GM18861 (cell line): ENCODE measurements around the gene ARIH2.
A peak's percentile ranks its signal among the peaks of the same experiment; 100 is the strongest.
"Not testable (repeated sequence)": the region's sequence is repeated elsewhere in the genome, so short reads cannot be mapped to it uniquely, and the experiment has no call there.

Source experiments
- ATAC-seq: cut with Tn5 transposase; IDR thresholded peaks from one replicate; pipeline ENCODE4 v1.9.1; 2021; ENCODE audit not compliant: unreplicated experiment

ARIH2 gene

DNA sequence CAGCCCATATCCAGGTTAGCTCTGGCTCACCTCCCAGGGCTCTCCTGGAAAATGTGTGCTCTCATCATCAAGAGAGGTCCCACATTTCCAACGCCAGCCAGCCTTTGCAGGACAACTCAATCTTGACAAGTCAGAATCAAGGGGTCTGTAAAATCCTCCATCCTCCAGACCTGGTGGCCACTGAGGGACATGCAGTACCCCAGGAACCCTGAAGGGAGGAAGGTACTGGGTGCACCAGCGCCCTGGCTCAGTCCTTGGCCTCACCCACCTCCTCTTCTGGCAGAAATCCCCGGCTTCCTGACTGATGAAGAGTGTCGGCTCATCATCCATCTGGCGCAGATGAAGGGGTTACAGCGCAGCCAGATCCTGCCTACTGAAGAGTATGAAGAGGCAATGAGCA, 82.5 kb downstream of the ARIH2 start:
- ATAC-seq, result no peak

DNA sequence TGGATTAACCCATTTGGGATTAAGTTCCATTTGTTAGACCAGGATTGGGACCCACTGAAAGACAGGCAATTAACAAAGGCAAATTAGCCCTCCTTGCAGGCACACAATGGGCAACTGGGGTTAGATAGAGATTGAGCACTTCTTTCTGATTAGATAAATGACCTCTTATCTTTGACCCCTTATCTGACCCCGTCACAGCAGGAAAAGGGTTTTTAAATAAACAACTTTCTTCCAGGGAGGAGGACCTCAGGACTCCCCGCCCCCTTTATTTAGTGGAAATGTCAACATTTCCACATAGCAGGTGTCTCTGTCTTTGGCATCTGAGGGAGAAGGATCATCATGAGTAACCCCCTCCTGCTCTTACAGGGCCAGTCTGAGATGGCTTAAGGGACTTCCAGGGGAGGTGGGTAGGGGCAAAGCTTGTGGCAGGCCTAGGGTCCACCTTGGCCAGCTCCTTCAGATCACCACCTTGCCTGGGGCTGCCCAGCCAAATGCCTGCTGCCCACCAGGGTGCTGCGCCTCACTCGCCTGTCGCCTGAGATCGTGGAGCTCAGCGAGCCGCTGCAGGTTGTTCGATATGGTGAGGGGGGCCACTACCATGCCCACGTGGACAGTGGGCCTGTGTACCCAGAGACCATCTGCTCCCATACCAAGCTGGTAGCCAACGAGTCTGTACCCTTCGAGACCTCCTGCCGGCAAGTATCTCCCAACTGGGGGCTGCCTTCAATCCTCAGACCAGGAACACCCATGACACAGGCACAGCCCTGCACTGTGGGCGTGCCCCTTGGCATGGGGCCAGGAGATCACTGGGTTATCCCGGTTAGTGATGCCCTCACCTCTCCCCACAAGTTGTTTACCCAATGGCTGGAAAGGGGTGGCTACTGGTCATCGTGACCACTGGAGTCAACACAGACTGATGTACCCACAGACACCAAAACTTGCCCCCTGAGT, 86.0 kb downstream of the ARIH2 start:
- ATAC-seq, result no peak

DNA sequence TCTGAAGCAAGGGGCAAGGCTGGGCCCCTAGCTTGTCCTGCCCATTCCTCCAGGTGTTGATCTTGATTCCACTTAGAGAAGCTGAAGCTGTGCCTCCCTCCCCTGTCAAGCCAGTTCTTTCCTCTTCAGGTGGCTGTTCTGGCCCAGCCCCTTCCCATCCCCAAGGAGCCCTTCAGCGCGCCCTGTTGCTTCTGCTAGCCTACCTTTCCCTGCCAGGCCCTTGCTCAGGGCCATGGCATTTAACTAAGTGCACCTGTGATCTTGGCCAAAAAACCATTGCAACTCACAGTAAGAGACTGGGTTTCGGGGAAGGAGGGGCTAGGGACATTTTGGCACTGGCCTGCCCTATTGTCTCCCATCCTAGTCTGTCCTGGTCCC, 86.7 kb downstream of the ARIH2 start:
- ATAC-seq, result no peak

DNA sequence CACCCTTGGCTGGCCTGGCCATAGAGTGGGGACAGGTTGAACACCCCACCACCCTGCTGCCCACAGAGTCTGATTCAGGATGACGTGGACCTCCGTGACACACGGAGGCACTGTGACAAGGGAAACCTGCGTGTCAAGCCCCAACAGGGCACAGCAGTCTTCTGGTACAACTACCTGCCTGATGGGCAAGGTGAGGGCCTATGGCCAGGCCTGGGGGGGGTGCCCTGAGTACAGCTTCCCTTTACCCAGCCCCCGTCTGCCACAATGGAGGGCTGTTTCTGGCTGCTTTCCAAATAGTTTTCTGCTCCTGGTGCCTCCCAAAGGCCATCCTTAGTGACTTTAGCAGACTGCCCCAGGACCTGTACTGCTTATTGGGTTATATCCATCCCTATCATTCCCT, 87.4 kb downstream of the ARIH2 start:
- no peak for ATAC-seq

DNA sequence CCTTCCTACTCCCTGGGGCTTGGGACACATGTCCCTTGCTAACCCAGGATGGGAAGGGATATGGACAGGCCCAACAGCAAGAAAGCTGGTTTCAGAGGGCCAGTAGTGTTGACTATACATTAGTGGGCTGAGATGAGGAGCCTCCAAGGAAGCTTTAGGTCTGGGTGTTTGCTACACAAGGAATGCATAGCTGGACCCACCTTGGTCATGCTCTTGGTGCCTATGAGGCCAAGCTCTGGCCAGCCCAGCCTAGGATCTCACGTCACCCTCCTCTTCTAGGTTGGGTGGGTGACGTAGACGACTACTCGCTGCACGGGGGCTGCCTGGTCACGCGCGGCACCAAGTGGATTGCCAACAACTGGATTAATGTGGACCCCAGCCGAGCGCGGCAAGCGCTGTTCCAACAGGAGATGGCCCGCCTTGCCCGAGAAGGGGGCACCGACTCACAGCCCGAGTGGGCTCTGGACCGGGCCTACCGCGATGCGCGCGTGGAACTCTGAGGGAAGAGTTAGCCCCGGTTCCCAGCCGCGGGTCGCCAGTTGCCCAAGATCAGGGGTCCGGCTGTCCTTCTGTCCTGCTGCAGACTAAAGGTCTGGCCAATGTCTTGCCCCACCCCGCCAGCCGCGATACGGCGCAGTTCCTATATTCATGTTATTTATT, 87.9 kb downstream of the ARIH2 start:
- ATAC-seq, result no peak

DNA sequence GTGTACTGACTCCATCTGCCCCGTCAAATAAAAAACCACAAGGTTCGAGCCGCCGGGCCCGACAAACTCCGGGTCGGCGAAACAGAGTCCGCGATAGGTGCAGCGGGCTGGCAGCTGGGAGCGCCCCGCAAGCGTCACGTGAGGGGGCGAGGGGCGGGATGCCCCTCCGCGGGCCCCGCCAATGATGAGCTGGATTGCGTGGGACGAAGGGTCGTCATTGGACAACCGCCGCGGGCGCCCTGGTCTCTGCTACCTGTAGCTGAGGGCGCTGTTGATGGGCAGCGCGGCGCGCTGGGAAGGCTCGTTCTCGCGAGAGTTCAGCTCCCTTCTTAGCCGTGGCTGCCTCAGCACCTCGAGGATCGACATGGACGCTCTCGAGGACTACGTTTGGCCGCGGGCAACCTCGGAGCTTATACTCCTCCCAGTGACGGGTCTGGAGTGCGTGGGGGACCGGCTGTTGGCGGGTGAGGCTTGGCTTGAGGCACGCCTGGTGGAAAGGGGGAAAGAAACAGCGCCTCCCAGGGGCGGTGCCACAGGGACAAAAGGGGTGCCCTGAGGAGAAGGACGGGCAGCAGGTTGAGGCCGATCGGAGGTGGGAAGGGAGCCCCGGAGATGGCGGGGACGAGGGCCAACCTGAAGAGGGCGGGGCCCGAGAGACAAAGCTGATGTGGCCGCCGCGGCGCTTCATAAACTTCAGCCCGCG, 88.6 kb downstream of the ARIH2 start, which contains the start of gene WDR6:
Gene WDR6 (plus strand): TSS at position 324 of the 703 bp plus-strand sequence. CDS start 41 bp downstream, at position 365.
- peak; percentile 85 for ATAC-seq

DNA sequence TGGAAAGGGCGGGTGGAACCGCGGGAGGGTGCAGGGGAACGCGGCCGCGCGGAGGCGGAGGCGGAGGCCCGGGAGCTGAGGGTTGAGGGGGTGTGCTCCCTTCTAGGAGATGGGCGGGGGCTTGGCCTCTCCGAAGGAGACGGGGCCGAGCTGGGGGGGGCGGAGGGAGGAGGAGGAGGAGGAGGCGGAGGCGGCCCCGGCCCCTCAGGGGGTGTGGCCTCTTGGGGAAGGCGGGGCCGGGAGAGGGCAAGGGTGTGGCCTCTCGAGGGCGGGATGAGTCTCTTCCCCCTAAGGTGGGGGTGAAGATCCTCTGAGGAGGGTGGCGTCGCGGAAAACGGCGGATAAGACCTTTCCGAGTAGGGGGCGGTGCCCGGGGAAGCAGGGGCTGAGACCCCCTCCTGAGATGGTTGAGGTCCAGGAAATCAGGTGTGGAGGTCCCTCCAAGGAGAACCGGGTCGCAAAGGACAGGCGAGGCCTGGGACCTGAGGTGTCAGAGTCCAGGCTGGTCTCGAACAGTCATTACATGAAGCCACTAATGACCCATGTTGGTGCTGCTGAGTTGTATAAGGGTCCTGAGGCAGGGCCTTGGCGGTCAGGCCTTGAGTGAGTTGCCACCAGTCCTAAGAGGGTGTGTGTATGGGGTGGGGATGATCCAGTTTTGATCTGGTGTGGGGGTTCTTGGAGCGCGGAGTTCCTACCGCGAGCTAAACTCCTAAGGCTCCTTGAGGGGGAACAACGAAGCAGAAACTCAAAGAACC, 89.3 kb downstream of the ARIH2 start:
- no peak for ATAC-seq

DNA sequence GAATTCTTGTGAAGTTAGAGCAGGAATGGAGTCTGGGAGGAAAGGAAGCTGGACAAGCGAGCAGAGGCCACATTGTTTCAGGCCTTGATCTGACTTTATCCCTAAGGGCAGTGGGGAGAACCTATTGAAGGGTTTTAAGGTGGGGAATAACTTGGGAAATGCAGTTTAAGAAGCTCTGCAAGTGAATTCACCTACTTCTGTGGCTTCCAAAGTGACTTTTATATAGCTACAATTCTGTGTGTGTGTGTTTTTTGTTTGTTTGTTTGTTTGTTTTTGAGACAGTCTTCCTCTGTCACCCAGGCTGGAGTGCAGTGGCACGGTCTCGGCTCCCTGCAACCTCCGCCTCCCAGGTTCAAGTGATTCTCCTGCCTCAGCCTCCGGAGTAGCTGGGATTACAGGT, 90.0 kb downstream of the ARIH2 start:
- not testable (repeated sequence) for ATAC-seq

DNA sequence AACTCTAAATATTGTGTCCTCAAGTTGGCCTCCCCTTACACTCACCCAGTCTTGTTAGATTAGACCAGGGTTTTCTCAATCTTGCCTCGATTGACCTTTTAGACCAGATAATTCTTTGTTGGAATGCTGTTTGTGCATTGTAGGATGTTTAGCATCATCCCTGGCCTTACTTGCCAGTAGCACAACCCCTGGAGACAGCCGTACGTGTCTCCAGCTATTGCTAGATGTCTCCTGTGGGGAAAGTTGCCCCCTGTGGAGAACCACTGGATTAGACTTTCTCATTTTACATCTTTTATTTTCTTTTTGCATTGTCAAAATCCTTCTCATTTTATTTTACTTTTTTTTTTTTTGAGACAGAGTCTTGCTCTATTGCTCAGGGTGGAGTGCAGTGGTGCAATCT, 90.8 kb downstream of the ARIH2 start:
- ATAC-seq, result no peak

DNA sequence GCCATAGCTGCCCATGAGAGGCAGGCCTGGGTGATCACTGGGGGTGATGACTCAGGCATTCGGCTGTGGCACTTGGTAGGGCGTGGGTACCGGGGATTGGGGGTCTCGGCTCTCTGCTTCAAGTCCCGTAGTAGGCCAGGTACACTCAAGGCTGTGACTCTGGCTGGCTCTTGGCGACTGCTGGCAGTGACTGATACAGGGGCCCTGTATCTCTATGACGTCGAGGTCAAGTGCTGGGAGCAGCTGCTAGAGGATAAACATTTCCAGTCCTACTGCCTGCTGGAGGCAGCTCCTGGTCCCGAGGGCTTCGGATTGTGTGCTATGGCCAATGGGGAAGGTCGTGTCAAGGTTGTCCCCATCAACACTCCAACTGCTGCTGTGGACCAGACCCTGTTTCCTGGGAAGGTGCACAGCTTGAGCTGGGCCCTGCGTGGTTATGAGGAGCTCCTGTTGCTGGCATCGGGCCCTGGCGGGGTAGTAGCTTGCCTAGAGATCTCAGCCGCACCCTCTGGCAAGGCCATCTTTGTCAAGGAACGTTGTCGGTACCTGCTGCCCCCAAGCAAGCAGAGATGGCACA, 93.9 kb downstream of the ARIH2 start:
- no peak for ATAC-seq

DNA sequence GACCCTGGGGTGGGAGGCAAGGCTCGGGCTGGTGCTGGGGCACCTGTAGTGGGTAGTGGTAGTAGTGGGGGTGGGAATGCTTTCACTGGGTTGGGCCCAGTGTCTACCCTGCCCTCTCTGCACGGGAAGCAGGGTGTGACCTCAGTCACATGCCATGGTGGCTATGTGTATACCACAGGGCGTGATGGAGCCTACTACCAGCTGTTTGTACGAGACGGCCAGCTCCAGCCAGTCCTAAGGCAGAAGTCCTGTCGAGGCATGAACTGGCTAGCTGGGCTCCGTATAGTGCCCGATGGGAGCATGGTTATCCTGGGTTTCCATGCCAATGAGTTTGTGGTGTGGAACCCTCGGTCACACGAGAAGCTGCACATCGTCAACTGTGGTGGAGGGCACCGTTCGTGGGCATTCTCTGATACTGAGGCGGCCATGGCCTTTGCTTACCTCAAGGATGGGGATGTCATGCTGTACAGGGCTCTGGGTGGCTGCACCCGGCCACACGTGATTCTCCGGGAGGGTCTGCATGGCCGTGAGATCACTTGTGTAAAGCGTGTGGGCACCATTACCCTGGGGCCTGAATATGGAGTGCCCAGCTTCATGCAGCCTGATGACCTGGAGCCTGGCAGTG, 94.6 kb downstream of the ARIH2 start:
- ATAC-seq, result no peak

DNA sequence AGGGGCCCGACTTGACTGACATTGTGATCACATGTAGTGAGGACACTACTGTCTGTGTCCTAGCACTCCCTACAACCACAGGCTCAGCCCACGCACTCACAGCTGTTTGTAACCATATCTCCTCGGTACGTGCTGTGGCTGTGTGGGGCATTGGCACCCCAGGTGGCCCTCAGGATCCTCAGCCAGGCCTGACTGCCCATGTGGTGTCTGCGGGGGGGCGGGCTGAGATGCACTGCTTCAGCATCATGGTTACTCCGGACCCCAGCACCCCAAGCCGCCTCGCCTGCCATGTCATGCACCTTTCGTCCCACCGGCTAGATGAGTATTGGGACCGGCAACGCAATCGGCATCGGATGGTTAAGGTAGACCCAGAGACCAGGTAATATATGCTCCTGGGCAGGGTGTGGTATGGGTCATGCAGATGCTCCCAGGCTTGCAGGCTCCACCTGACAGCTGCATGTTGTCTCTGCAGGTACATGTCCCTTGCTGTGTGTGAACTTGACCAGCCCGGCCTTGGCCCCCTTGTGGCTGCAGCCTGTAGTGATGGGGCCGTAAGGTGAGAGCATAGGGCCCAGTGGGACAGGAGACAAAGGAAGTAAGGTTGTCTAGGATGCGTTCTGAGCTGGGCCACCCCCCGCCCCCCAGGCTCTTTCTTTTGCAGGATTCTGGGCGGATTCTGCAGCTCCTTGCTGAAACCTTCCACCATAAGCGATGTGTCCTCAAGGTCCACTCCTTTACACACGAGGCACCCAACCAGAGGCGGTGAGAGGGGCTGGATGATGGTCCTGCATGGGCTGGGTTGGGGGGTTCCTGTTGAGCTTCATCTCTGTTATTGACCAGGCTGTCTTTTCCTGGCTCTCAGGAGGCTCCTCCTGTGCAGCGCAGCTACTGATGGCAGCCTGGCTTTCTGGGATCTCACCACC, 95.4 kb downstream of the ARIH2 start:
- ATAC-seq, result no peak

DNA sequence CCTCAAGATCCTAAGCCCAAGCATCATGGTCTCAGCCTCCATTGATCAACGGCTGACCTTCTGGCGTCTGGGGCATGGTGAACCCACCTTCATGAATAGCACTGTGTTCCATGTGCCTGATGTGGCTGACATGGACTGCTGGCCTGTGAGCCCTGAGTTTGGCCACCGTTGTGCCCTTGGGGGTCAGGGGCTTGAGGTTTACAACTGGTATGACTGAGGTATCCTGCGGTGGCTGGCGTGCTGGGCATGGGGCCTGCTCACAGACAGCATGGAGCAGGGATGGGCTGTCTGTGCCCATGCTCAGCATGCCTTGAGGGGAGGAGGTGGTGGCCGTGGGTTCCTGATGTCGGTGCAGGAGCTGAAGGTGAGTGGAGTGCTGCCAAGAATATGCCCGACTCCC, 96.4 kb downstream of the ARIH2 start:
- no peak for ATAC-seq

DNA sequence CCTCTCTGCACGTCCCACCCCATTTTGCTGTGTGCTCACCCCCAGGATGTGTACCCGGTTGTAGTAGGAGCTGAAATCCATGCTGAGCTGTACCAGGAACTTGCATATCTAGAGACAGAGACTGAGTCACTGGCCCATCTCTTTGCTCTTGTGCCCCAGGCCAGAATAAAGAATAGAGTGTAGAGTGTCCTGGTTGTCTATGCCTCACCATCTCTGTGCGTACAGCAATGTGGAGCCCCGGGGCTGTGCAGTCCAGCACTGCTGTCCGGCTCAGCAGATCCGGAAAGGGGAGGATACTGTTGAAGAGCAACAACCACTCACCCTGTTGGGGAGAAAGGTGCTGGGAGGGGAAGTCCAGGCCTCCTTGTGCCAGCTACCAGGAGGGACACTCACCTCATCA, 97.1 kb downstream of the ARIH2 start:
- no peak for ATAC-seq

DNA sequence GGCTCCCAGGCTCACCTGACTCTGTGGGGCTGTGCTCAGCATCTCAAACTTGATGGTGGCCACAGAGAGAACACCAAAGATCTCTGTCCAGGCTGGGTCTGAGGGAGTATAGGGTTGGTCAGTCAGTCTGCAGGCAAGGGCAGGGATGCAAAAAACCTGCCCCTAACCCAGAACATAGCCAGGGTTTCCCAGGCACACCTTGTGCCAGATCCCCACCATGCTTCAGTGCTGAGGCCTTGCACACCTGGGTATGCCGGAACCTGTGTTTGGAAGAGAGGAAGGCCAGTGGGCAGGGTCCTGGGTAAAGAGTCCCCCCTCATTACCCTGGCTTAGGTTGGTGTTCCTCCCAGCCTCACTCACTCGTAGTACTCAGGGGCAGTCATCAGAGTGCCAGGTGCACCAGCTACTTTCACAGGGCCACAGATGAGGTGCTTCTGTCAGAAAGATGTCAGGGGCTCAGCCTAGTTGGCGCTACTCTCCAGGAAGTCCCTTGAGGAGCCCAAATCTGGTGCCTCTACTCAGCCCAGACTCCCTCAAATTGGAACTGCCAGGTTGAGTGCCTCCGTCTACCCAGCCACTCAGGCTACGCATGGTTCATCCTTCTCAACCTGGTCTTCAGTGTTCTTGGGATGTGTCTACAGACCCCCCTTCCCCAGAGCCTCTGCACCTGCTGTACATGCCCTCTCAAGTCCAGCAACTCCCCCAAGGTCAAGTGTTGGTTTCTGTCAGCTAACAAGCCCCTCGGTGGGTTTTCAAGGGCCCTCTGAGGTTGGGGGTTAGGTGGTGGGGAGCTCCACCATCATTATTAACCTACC, 98.0 kb downstream of the ARIH2 start:
- no peak for ATAC-seq

DNA sequence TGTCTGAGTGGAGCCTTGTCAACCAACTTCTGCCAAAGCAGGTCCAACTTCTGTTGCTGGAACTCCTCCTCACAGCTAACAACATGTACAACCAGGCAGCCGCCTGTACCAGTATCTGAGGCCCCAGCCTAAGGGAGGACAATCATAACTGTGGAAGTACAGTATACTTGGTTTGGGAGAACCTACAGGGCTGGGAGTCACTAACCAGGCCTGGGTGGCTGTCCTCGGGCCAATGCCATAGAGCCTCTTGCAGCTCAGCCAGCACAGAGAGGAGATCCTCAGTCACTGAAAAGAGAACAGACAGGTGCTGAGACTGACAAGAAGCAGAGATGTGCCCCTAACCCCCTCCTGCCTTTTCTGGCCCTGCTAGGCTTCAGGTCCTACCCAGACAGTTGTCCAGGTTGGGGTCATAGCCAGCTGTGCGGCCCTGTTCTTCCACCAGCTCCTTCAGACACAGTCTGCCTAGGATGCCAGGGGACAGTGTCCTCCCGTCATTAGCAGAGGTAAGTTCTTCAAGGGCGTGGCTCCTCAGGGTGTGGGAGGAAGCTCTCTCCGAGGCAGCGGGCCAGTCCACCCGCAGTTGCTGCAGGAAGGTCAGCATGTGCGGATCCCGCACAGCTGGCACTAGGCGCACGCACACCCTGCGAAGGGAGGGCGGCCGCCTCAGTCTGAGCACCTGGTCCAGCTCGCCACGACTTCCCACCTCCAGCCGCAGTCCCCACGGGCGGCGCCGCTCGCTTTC, 98.8 kb downstream of the ARIH2 start:
- no peak for ATAC-seq

DNA sequence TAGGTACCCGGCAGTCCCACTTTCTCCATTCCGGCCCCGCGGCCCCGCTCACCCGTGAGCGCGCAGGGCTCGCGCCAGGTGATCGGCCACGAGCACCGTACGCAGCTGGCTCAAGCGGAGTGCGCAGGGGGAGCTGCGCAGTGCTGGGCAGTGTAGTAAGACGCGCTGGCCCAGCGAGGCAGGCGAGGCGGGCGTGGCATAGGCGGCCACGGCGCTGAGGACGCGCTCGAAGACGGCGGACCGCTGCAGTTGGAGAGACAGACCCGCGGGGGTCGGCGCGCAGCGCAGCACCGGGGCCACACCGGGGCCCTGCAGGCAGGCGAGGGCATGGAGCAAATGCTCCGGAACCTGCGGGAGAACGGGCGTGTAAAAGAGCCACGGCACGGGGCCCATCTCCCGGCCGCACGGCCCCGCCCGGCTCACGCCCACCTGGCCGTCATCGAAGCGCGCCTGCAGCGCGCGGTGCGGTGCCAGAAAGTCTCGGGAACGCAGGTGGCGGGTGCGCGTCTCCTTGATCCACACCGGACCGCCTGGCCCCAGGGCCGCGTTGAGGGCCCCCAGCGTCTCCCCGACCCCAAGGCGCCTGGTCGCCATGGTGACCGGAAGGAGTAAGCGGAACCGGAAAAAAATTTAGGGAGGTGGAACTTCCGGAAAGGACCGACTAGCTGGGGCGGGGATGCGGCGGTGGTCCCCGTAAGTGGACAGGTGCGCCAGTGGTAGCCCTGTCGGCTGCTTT, 99.5 kb downstream of the ARIH2 start, which contains the start of gene DALRD3:
Gene DALRD3 (minus strand): TSS at position 610 of the 736 bp plus-strand sequence. CDS start 16 bp downstream, at position 594.
- ATAC-seq, result no peak
